ENCODE measurements around the gene LRP8. TPM values are rescaled to one million over a fixed set of nuclear protein-coding genes. Genes with fewer than 3 reads are reported as not detected.

The LRP8 gene
- total and polyA plus RNA-seq, 2 of the 4 experiments (the other 2 are of a cell fraction): 12.0 to 12.1 TPM

GRCh38 chr1:53285546-53285945 lies 42.3 kb downstream of the LRP8 start:
- H3K4me3 ChIP-seq (ENCODE audit: insufficient read depth, low read depth, low read length): no peak overlapping the region
- no peaks in the 10 kb centered on the region for H3K79me1 ChIP-seq (ENCODE audit: low read depth in 1 of 2, low read length in 2 of 2)
- H2BK20ac ChIP-seq (ENCODE audit: low read depth, low read length): no peak overlapping the region
- no peak overlapping the region for H4K5ac ChIP-seq (ENCODE audit: low read depth, low read length)
- no peak overlapping the region for H3K4me2 ChIP-seq (ENCODE audit: low read depth, low read length)
- H4K8ac ChIP-seq (ENCODE audit: low read depth in 2 of 2, low read length in 2 of 2): no peak overlapping the region
- peaks cover 3% of the 10 kb centered on the region; the same call in 1 of the 2 replicates for H3K9me1 ChIP-seq (ENCODE audit: insufficient read depth, low read length)
- H3K23ac ChIP-seq (ENCODE audit: low read depth, low read length): no peak overlapping the region
- TF ChIP-seq MXI1 (IDR thresholded peaks at IDR 0.05; ENCODE audit: borderline replicate concordance, low read depth, low read length) (no peak), CEBPB (IDR thresholded peaks at IDR 0.05; ENCODE audit: low read depth, low read length) (no peak), FOS (IDR thresholded peaks at IDR 0.05; ENCODE audit: low read depth, low read length) (no peak), BHLHE40 (IDR thresholded peaks at IDR 0.05; ENCODE audit: low read depth, low read length) (no peak), RCOR1 (IDR thresholded peaks at IDR 0.05; ENCODE audit: insufficient replicate concordance, low read length) (no peak), MAFK (IDR thresholded peaks at IDR 0.05; ENCODE audit: low read depth, low read length) (no peak), MAZ (IDR thresholded peaks at IDR 0.05; ENCODE audit: borderline replicate concordance, low read depth, low read length) (no peak), NFE2L2 (IDR thresholded peaks at IDR 0.05; ENCODE audit: low read depth, low read length) (no peak)
- no peaks in the 10 kb centered on the region for H3K4me1 ChIP-seq (ENCODE audit: control insufficient read depth, insufficient read depth, low read length)
- peaks cover 2% of the 10 kb centered on the region; the same call in 1 of the 2 replicates for H3K36me3 ChIP-seq (ENCODE audit: control insufficient read depth, insufficient read depth, low read length)
- ATAC-seq (ENCODE audit: low read depth) (no peak), DNase-seq (no peak)
- H4K91ac ChIP-seq (ENCODE audit: insufficient read depth, low read depth, low read length): no peak overlapping the region
- WGBS, 2 experiments (ENCODE audit: extremely low coverage in 2 of 2, insufficient read length in 1 of 2): 60% methylated on average over 2 of the region's 5 CpGs; no CpG with 5 or more reads in 1 of the 2 experiments
- no TSS peak for BruUV-seq (replicated peaks)
- H2BK5ac ChIP-seq (ENCODE audit: low read depth, low read length, poor library complexity, severe bottlenecking): no peak overlapping the region
- no peaks in the 10 kb centered on the region for H4K20me1 ChIP-seq (ENCODE audit: insufficient read depth, low read length)
- intact Hi-C loops (cut with micrococcal nuclease): no loop called here
- ChIA-PET CTCF (no interaction called here), POLR2A (ENCODE audit: unreplicated experiment) (no interaction called here)
- H3K9ac ChIP-seq (ENCODE audit: low read depth, low read length): no peak overlapping the region
- H2AFZ ChIP-seq (replicated peaks; ENCODE audit: low read length, poor library complexity): no peak overlapping the region
- H2AK5ac ChIP-seq (ENCODE audit: low read depth, low read length): no peak overlapping the region
- H3K14ac ChIP-seq (replicated peaks; ENCODE audit: low read depth, low read length): no peak overlapping the region
- no peak overlapping the region for H2BK15ac ChIP-seq (ENCODE audit: low read depth, low read length)
- H3K18ac ChIP-seq (ENCODE audit: low read depth, low read length): no peak overlapping the region
- no peak overlapping the region for H3K56ac ChIP-seq (ENCODE audit: extremely low read depth, insufficient read depth, low read length)
- no peak overlapping the region for H3K27ac ChIP-seq (ENCODE audit: insufficient read depth, low read length)
- no peaks in the 10 kb centered on the region for H3K9me3 ChIP-seq (ENCODE audit: control insufficient read depth, insufficient read depth, low read length)
- H2BK120ac ChIP-seq (ENCODE audit: low read depth, low read length): no peak overlapping the region
- in situ Hi-C loops (cut with MboI; ENCODE audit: low sequenced_read_pairs): no loop called here
- H3K27me3 ChIP-seq (ENCODE audit: control insufficient read depth, insufficient read depth, low read length): no peaks in the 10 kb centered on the region
- no peak overlapping the region for H3K4ac ChIP-seq (ENCODE audit: low read depth, low read length)
- dilution Hi-C loops (cut with HindIII; ENCODE audit: low sequenced_read_pairs, unreplicated experiment): no loop called here
- no peak overlapping the region for H2AK9ac ChIP-seq (replicated peaks; ENCODE audit: low read depth, low read length, poor library complexity)

Data from IMR-90 (cell line).